ENCODE measurements around the gene FRMD8.
"Not testable (repeated sequence)": the region's sequence is repeated elsewhere in the genome, so short reads cannot be mapped to it uniquely, and the experiment has no call there.

The FRMD8 gene

DNA sequence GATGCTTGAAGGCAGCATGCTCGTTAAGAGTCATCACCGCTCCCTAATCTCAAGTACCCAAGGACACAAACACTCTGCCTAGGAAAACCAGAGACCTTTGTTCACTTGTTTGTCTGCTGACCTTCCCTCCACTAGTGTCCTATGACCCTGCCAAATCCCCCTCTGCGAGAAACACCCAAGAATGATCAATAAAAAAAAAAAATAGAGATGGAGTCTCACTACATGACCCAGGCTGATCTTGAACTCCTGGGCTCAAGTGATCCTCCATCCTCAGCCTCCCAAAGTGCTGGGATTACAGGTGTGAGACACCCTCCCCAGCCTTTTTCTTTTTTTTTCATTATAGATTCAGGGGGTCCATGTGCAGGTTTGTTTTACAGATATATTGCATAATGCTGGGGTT is 65.8 kb downstream of the FRMD8 start:
- H3K9me3 ChIP-seq (ENCODE audit: control insufficient read depth in 2 of 2, low read length in 2 of 2); H3K36me3 ChIP-seq (ENCODE audit: control insufficient read depth in 2 of 2, insufficient read depth in 2 of 2, low read length in 2 of 2); H3K9ac ChIP-seq (ENCODE audit: low read length in 2 of 2); H3K27me3 ChIP-seq (ENCODE audit: control insufficient read depth in 1 of 2, insufficient read depth in 2 of 2, low read length in 2 of 2); H3K4me3 ChIP-seq (ENCODE audit: low read length in 2 of 2); H3K27ac ChIP-seq (ENCODE audit: low read length): not testable (repeated sequence)
- H3K4me1 ChIP-seq (ENCODE audit: control insufficient read depth, insufficient read depth, low read length), result peaks cover 12% of the 10 kb centered on the region

DNA sequence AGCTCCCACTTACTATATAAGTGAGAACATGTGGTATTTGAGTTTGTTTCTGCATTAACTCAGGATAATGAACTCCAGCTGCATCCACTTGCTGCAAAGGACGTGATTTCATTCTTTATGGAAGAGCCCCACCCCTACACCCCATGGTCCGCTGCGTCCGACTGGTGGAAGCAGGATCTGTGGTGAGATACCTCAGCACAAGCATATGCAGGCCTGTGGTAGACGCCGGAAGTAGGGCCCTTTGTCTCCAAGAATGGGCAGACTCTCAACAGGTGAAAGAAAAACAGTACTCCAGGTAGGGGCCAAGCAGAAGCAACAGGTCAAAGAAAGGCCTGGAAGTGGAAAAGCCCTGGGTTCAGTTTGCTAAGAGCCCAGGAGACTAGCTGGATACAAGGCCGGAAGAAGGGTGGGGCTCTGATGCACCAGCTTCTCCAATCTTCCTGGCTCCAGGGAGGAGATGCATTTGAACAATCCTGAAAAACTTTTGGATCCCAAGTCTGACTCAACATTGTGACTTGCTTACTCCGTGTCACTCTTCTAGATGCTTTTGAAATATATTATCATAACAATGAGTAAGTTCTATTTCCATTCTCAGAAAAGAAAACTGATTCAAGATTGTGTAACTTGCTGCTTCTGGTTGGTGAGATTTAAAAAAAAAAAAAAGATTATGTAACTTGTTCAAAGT is 66.5 kb downstream of the FRMD8 start:
- H3K27me3 ChIP-seq (ENCODE audit: control insufficient read depth in 1 of 2, insufficient read depth in 2 of 2, low read length in 2 of 2), result no peaks in the 10 kb centered on the region
- H3K4me1 ChIP-seq (ENCODE audit: control insufficient read depth, insufficient read depth, low read length), result peaks cover 12% of the 10 kb centered on the region
- no peak overlapping the region for H3K27ac ChIP-seq (ENCODE audit: low read length)
- H3K36me3 ChIP-seq (ENCODE audit: control insufficient read depth in 2 of 2, insufficient read depth in 2 of 2, low read length in 2 of 2), result no peaks in the 10 kb centered on the region
- H3K9ac ChIP-seq (ENCODE audit: low read length in 2 of 2), result no peak overlapping the region
- H3K9me3 ChIP-seq (ENCODE audit: control insufficient read depth in 2 of 2, low read length in 2 of 2), result no peaks in the 10 kb centered on the region
- no peak overlapping the region for H3K4me3 ChIP-seq (ENCODE audit: low read length in 2 of 2)

DNA sequence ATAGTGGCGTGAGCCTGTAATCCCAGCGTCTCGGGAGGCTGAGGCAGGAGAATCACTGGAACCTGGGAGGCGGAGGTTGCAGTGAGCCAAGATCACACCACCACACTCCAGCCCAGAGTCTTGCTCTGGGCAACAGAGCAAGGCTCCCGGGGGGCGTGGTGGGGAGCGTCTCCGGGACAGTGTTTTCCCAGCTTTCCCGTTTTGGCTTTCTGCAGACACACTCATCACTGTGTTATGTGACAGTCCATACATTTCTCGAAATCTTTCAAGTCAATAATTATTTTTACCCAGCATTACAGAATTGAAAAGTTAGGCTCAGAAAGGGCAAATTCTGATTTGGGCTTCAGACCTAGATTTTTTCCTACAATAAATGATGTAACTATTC is 67.9 kb downstream of the FRMD8 start:
- Histone ChIP-seq H3K9ac (ENCODE audit: low read length in 2 of 2) (peak overlapping the region in 1 of 2 donors; percentile 83), H3K4me1 (ENCODE audit: control insufficient read depth, insufficient read depth, low read length) (peaks cover 12% of the 10 kb centered on the region), H3K27me3 (ENCODE audit: control insufficient read depth in 1 of 2, insufficient read depth in 2 of 2, low read length in 2 of 2) (no peaks in the 10 kb centered on the region), H3K4me3 (ENCODE audit: low read length in 2 of 2) (peak overlapping the region; percentile 81 to 82), H3K36me3 (ENCODE audit: control insufficient read depth in 2 of 2, insufficient read depth in 2 of 2, low read length in 2 of 2) (no peaks in the 10 kb centered on the region), H3K9me3 (ENCODE audit: control insufficient read depth in 2 of 2, low read length in 2 of 2) (no peaks in the 10 kb centered on the region), H3K27ac (ENCODE audit: low read length) (peak overlapping the region; percentile 76)

DNA sequence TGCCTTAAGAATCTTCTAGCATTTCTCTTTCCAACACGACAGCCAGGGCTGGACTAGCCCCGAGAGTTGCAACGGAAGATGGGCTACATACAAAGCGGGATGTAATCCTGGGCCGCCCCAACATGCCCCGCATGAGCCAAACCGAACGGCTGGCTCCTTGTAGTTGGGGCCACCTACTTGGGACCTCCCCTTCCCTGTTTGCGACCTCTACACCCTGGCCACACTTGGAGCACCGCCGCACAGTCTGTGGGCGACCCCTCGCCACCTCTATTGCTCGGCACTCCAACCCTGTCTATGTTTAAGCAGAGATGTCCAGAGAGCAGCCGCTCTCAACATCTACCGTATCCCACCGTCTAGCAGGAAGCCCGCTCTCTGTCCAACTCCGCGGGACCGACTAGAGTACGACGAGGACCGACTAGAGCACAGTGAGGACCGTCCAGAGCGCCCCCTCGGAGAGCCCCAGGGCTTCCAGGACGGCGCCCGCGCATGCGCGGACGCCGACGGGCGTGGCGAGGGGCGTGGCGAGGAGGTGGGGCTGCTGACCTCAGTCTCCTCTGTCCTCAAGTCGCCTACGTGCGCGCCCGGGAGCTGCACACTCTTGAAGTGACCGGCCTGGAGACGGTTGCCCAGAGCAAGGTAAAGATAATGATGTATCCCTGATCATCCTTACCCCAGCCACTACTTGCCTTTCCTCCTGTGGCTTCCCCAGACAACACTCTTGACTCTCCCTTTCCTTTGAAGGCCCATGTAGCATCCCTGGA is 68.4 kb downstream of the FRMD8 start:
- peak overlapping the region; percentile 81 to 82 for H3K4me3 ChIP-seq (ENCODE audit: low read length in 2 of 2)
- peaks cover 12% of the 10 kb centered on the region for H3K4me1 ChIP-seq (ENCODE audit: control insufficient read depth, insufficient read depth, low read length)
- H3K36me3 ChIP-seq (ENCODE audit: control insufficient read depth in 2 of 2, insufficient read depth in 2 of 2, low read length in 2 of 2), result no peaks in the 10 kb centered on the region
- no peaks in the 10 kb centered on the region for H3K27me3 ChIP-seq (ENCODE audit: control insufficient read depth in 1 of 2, insufficient read depth in 2 of 2, low read length in 2 of 2)
- H3K9me3 ChIP-seq (ENCODE audit: control insufficient read depth in 2 of 2, low read length in 2 of 2), result no peaks in the 10 kb centered on the region
- H3K9ac ChIP-seq (ENCODE audit: low read length in 2 of 2), result peak overlapping the region; percentile 81 to 83
- peak overlapping the region; percentile 76 for H3K27ac ChIP-seq (ENCODE audit: low read length)

DNA sequence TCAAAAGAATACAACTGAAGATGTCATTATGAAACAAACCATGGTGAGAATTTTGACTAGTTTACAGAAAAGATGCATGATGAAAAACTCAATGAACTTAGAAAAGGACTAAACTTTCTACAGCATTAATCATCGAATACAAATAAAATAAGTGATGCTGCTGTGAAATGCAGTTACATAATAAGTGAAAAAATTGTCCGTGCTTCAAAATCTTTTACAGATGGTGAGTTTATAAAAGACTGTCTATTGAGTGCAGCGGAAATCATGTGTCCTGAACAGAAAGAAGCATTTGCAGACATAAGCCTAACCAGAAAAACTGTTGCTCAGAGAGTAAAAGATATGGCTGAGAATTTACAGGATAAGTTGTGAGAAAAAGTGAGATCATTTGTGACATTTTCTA is 70.0 kb downstream of the FRMD8 start:
- Histone ChIP-seq H3K9ac (ENCODE audit: low read length in 2 of 2) (no peak overlapping the region), H3K4me1 (ENCODE audit: control insufficient read depth, insufficient read depth, low read length) (peaks cover 12% of the 10 kb centered on the region), H3K36me3 (ENCODE audit: control insufficient read depth in 2 of 2, insufficient read depth in 2 of 2, low read length in 2 of 2) (no peaks in the 10 kb centered on the region), H3K27ac (ENCODE audit: low read length) (no peak overlapping the region), H3K9me3 (ENCODE audit: control insufficient read depth in 2 of 2, low read length in 2 of 2) (no peaks in the 10 kb centered on the region), H3K27me3 (ENCODE audit: control insufficient read depth in 1 of 2, insufficient read depth in 2 of 2, low read length in 2 of 2) (no peaks in the 10 kb centered on the region), H3K4me3 (ENCODE audit: low read length in 2 of 2) (no peak overlapping the region)

DNA sequence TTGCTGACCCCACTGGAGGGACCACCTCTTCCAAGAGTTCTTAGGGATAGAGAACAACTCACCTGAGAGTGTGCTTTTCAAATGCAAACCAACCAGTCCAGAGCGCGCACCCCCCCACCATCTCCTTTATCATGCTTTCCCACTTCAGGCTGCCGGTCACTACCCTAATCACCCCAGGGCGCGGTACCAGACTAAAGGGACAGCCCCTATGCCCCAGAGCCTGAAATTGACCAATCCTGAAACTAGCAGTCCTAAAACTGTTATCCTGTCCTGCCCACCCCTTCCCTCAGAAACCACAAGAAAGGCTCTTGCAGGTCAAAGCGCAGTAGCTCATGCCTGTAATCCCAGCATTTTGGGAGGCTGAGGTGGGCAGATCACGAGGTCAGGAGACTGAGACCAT is 73.1 kb downstream of the FRMD8 start:
- H3K9ac ChIP-seq (ENCODE audit: low read length in 2 of 2), result no peak overlapping the region
- H3K4me1 ChIP-seq (ENCODE audit: control insufficient read depth, insufficient read depth, low read length), result peaks cover 9% of the 10 kb centered on the region
- no peak overlapping the region for H3K4me3 ChIP-seq (ENCODE audit: low read length in 2 of 2)
- H3K27me3 ChIP-seq (ENCODE audit: control insufficient read depth in 1 of 2, insufficient read depth in 2 of 2, low read length in 2 of 2), result no peaks in the 10 kb centered on the region
- H3K9me3 ChIP-seq (ENCODE audit: control insufficient read depth in 2 of 2, low read length in 2 of 2), result no peaks in the 10 kb centered on the region
- no peak overlapping the region for H3K27ac ChIP-seq (ENCODE audit: low read length)
- no peaks in the 10 kb centered on the region for H3K36me3 ChIP-seq (ENCODE audit: control insufficient read depth in 2 of 2, insufficient read depth in 2 of 2, low read length in 2 of 2)

Measured in stomach smooth muscle (tissue), 2 donors.